Osteoblast (primary cell): ENCODE measurements around the gene POLA2. TPM values are rescaled to one million over a fixed set of nuclear protein-coding genes. Genes with fewer than 3 reads are reported as not detected.

Source experiments
- DNase-seq: peaks from one replicate; pipeline ENCODE4 v3.0.0; 2011; ENCODE audit warnings: low spot score, mixed read lengths; ENCODE audit not compliant: insufficient read length; ENCODE audit errors: missing footprints
- H2AFZ ChIP-seq: 2 replicates; pipeline ENCODE4 v1.6.0; 2011; ENCODE audit warnings: mild to moderate bottlenecking, low read length
- H3K27ac ChIP-seq: 2 replicates; pipeline ENCODE4 v1.5.1; 2011; ENCODE audit warnings: mild to moderate bottlenecking, low read depth, low read length, moderate library complexity
- H3K27me3 ChIP-seq: 2 replicates; pipeline ENCODE4 v1.6.0; 2012; ENCODE audit warnings: mild to moderate bottlenecking, control low read depth, inconsistent platforms, low read length, moderate library complexity; ENCODE audit not compliant: insufficient read depth
- H3K36me3 ChIP-seq: 2 replicates; pipeline ENCODE4 v1.5.1; 2011; ENCODE audit warnings: mild to moderate bottlenecking, low read length, control low read depth, moderate library complexity; ENCODE audit not compliant: insufficient read depth
- H3K4me1 ChIP-seq: 2 replicates; pipeline ENCODE4 v1.5.1; 2011; ENCODE audit warnings: mild to moderate bottlenecking, low read length, control low read depth, moderate library complexity; ENCODE audit not compliant: insufficient read depth
- H3K4me2 ChIP-seq: 2 replicates; pipeline ENCODE4 v1.6.0; 2011; ENCODE audit warnings: mild to moderate bottlenecking, low read length; ENCODE audit not compliant: insufficient read depth
- H3K4me3 ChIP-seq: fragments of 200-600 bp; sonication (generic); 3 replicates; pipeline ENCODE4 v1.5.1; 2012; ENCODE audit warnings: mild to moderate bottlenecking, low read length, inconsistent platforms; ENCODE audit not compliant: insufficient read depth
- H3K79me2 ChIP-seq: 2 replicates; pipeline ENCODE4 v1.6.0; 2012; ENCODE audit warnings: mild to moderate bottlenecking, low read length, control low read depth, inconsistent platforms; ENCODE audit not compliant: insufficient read depth
- H3K9me3 ChIP-seq: 2 replicates; pipeline ENCODE4 v1.5.1; 2011; ENCODE audit warnings: low read depth, low read length, control low read depth
- H4K20me1 ChIP-seq: 2 replicates; pipeline ENCODE4 v1.6.0; 2012; ENCODE audit warnings: mild to moderate bottlenecking, low read length, control low read depth; ENCODE audit not compliant: insufficient read depth
- total RNA-seq: library from RNA; depleted of rRNA; stranded (reverse); fragments of >200 nt; gene quantifications from 2 replicates; pipeline ENCODE4 v1.2.3, GENCODE V29; 2012
- TF ChIP-seq, protein P1 (sequence below): IDR thresholded peaks from 2 replicates; pipeline ENCODE4 v1.5.1; 2011; ENCODE audit warnings: mild to moderate bottlenecking, low read depth, low read length, moderate library complexity; ENCODE audit errors: extremely low read depth

The POLA2 gene
- total RNA-seq, 1 donor: 4.3 TPM

DNA sequence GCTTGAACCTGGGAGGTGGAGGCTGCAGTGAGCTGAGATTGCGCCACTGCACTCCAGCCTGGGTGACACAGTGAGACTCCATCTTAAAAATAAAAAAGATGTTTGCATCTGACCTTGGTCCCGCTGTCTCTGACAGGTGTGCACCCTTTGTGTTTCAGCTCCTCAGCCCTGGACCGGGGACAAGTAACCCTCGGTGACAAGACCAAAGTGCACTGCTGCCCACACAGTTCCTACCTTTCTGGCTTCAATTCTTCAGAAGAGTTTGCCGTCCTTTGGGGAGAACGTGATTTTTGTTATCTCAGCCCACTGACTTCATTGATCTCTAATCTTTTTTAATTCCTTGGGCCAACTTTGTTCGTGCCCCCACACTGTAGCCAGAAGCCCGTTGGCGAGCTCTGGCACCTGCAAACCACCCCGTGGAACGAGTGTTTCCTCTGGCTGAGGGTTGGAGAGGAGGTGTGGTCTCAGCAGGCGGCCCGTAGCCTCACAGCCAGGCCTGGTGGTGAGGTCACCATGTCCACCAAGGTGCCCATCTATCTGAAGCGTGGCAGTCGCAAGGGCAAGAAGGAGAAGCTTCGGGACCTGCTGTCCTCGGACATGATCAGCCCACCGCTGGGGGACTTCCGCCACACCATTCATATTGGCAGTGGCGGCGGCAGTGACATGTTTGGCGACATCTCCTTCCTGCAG lies 58.8 kb downstream of the POLA2 start:
- TF ChIP-seq, protein P1, sequence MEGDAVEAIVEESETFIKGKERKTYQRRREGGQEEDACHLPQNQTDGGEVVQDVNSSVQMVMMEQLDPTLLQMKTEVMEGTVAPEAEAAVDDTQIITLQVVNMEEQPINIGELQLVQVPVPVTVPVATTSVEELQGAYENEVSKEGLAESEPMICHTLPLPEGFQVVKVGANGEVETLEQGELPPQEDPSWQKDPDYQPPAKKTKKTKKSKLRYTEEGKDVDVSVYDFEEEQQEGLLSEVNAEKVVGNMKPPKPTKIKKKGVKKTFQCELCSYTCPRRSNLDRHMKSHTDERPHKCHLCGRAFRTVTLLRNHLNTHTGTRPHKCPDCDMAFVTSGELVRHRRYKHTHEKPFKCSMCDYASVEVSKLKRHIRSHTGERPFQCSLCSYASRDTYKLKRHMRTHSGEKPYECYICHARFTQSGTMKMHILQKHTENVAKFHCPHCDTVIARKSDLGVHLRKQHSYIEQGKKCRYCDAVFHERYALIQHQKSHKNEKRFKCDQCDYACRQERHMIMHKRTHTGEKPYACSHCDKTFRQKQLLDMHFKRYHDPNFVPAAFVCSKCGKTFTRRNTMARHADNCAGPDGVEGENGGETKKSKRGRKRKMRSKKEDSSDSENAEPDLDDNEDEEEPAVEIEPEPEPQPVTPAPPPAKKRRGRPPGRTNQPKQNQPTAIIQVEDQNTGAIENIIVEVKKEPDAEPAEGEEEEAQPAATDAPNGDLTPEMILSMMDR: no peak
- Histone ChIP-seq H3K79me2 (peaks cover 60% of the 10 kb centered on the region), H2AFZ (no peak overlapping the region)

DNA sequence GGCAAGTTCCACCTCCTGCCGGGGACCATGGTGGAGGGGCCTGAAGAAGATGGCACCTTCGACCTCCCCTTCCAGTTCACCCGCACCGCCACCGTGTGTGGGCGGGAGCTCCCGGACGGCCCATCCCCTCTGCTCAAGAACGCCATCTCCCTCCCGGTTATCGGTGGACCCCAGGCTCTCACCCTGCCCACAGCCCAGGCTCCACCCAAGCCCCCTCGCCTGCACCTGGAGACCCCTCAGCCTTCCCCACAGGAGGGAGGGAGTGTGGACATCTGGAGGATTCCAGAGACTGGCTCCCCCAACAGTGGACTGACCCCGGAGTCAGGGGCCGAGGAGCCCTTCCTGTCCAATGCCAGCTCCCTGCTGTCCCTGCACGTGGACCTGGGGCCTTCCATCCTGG lies 59.3 kb downstream of the POLA2 start:
- H3K4me3 ChIP-seq: no peak overlapping the region
- H4K20me1 ChIP-seq: peaks cover 50% of the 10 kb centered on the region
- no peak overlapping the region for H3K4me2 ChIP-seq
- TF ChIP-seq, protein P1: no peak
- H3K9me3 ChIP-seq: no peaks in the 10 kb centered on the region
- no peak overlapping the region for H3K27ac ChIP-seq
- no peak overlapping the region for H2AFZ ChIP-seq
- H3K4me1 ChIP-seq: peaks cover 12% of the 10 kb centered on the region
- H3K27me3 ChIP-seq: no peaks in the 10 kb centered on the region
- H3K36me3 ChIP-seq: peaks cover 25% of the 10 kb centered on the region
- H3K79me2 ChIP-seq: peaks cover 54% of the 10 kb centered on the region
- peak; percentile 65 for DNase-seq

More for the DNA sequence above, 58.8 kb downstream of the POLA2 start:
- Histone ChIP-seq H4K20me1 (peaks cover 52% of the 10 kb centered on the region), H3K4me3 (no peak overlapping the region), H3K4me1 (peaks cover 17% of the 10 kb centered on the region), H3K27me3 (no peaks in the 10 kb centered on the region), H3K9me3 (no peaks in the 10 kb centered on the region), H3K27ac (no peak overlapping the region), H3K4me2 (no peak overlapping the region), H3K36me3 (peaks cover 25% of the 10 kb centered on the region)
- DNase-seq: peak; percentile 35

DNA sequence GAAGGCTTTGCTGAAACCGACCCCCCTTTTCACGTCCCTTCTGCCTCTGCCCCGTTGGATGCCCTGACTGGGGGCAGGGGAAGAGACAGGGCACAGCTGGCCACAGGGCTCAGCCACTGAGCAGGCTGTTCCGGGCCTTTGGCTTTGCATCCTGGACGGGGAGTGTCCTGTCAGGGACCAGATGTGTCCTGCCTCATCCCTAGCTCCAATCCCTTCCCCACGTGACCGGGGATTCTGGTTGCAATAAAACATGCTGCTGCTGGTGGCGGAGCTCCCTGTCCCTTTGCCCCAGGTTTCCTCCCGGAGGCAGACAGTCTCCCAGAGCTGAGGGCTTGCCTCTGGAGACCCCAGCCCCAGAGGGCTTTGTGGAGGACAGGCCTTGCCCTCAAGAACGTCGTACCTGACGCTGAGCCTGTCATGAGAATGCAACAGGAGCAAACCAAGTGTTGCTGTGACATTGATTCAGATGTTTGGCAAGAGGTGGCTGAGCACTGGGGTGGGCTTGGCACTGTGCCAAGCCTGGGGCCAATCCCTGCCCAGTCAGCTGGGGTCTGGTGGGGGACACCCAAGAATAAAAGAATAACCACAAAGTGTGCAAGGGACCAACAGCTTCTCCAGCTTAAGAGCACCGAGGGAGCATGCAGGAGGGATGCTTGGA lies 60.2 kb downstream of the POLA2 start:
- no peak overlapping the region for H3K4me2 ChIP-seq

DNA sequence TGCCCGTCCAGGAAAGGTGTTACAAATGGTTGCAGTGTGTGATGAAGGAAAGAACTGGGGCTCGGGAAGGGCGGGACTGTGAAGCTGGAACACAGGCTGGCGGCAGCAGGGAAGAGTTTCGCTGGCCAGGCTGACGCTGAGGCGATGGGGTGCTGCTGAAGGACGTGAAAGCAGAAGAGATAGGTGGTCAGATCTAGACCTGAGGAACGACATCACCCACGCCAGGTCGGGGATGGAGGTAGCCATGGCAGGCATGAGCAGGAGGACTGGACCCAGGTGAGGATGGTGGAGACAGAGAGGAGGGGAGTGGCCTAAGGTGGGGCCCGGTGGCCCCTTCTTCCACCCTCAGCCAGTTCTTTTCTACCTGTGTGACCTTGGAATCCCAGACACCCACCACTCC lies 62.1 kb downstream of the POLA2 start:
- no peak overlapping the region for H3K27ac ChIP-seq
- peaks cover 25% of the 10 kb centered on the region for H3K36me3 ChIP-seq
- H3K9me3 ChIP-seq: no peaks in the 10 kb centered on the region
- peaks cover 38% of the 10 kb centered on the region for H3K79me2 ChIP-seq
- no peak overlapping the region for H3K4me3 ChIP-seq
- no peak overlapping the region for H3K4me2 ChIP-seq
- H4K20me1 ChIP-seq: peaks cover 42% of the 10 kb centered on the region
- no peak overlapping the region for H2AFZ ChIP-seq
- TF ChIP-seq, protein P1: no peak
- peak; percentile 58 for DNase-seq
- no peaks in the 10 kb centered on the region for H3K4me1 ChIP-seq
- H3K27me3 ChIP-seq: no peaks in the 10 kb centered on the region

More for the DNA sequence above, 60.2 kb downstream of the POLA2 start:
- TF ChIP-seq, protein P1: no peak
- peak; percentile 48 for DNase-seq
- peaks cover 25% of the 10 kb centered on the region for H3K36me3 ChIP-seq
- no peak overlapping the region for H3K4me3 ChIP-seq
- H2AFZ ChIP-seq: no peak overlapping the region
- no peaks in the 10 kb centered on the region for H3K27me3 ChIP-seq
- peaks cover 5% of the 10 kb centered on the region for H3K4me1 ChIP-seq
- H3K9me3 ChIP-seq: no peaks in the 10 kb centered on the region
- peaks cover 48% of the 10 kb centered on the region for H3K79me2 ChIP-seq
- H3K27ac ChIP-seq: no peak overlapping the region
- H4K20me1 ChIP-seq: peaks cover 47% of the 10 kb centered on the region
